ENCODE measurements around the gene GRM2.
"Not testable (repeated sequence)": the region's sequence is repeated elsewhere in the genome, so short reads cannot be mapped to it uniquely, and the experiment has no call there.

GRM2 gene

GRCh38 chr3:51729042-51729633 is 22.3 kb downstream of the GRM2 start:
- no peak for DNase-seq

GRCh38 chr3:51733859-51734571 is 27.1 kb downstream of the GRM2 start:
- no peak for DNase-seq

GRCh38 chr3:51734572-51734907 is 27.7 kb downstream of the GRM2 start:
- DNase-seq: no peak

GRCh38 chr3:51735039-51735438 is 28.2 kb downstream of the GRM2 start:
- no peak for DNase-seq

- DNase-seq: no peak
These were observed 29.1 kb downstream of the GRM2 start for GRCh38 chr3:51735950-51736349.

- DNase-seq: no peak
These were observed 32.2 kb downstream of the GRM2 start for GRCh38 chr3:51739110-51739509.

- DNase-seq: not testable (repeated sequence)
These were observed 35.5 kb downstream of the GRM2 start for GRCh38 chr3:51742320-51742719.

- not testable (repeated sequence) for DNase-seq
These were observed 36.1 kb downstream of the GRM2 start for GRCh38 chr3:51742978-51743377.

- no peak for DNase-seq
These were observed 41.0 kb downstream of the GRM2 start for GRCh38 chr3:51747840-51748239.

GRCh38 chr3:51748327-51748726 is 41.5 kb downstream of the GRM2 start:
- DNase-seq: no peak

- DNase-seq: no peak
These were observed 44.0 kb downstream of the GRM2 start for GRCh38 chr3:51750878-51751277.

GRCh38 chr3:51751287-51751686 is 44.4 kb downstream of the GRM2 start:
- DNase-seq: no peak

GRCh38 chr3:51753763-51754750 is 47.2 kb downstream of the GRM2 start:
- DNase-seq: not testable (repeated sequence)

- DNase-seq: no peak
These were observed 52.3 kb downstream of the GRM2 start for GRCh38 chr3:51759203-51759602.

Measured in stimulated activated CD8-positive, alpha-beta memory T cell treated with anti-CD3 and anti-CD28 coated beads, Interleukin-4, amount 100 ng/mL, for 48 hours (primary cell).